Esophagus muscularis mucosa (tissue), 4 donors: Measurements from ENCODE around the gene ACP2.

ENCODE experiments used
- EP300 ChIP-seq: sonication (generic); formaldehyde crosslinking; IDR thresholded peaks from one replicate; pipeline ENCODE4 v1.6.1; 2017; ENCODE audit warnings: antibody characterized with exemption
- POLR2A ChIP-seq: fragments of 450-650 bp; IDR thresholded peaks from one replicate; pipeline ENCODE4 v1.6.1; 2017; ENCODE audit warnings: antibody characterized with exemption, moderate library complexity, mild to moderate bottlenecking, low read depth
- TF ChIP-seq, protein P1 (sequence below), 3 experiments: fragments of 200-600 bp in 2 of 3; fragments of 450-650 bp in 1 of 3; sonication (generic) in 2 of 3; IDR thresholded peaks; one replicate each; pipeline ENCODE4 v1.5.1; 2017 to 2019; ENCODE audit warnings: antibody characterized with exemption in 3 of 3, mild to moderate bottlenecking in 2 of 3, moderate library complexity in 1 of 3

GRCh38 chr11:47256374-47256773, 7.8 kb upstream of the ACP2 start:
- TF ChIP-seq, protein P1, sequence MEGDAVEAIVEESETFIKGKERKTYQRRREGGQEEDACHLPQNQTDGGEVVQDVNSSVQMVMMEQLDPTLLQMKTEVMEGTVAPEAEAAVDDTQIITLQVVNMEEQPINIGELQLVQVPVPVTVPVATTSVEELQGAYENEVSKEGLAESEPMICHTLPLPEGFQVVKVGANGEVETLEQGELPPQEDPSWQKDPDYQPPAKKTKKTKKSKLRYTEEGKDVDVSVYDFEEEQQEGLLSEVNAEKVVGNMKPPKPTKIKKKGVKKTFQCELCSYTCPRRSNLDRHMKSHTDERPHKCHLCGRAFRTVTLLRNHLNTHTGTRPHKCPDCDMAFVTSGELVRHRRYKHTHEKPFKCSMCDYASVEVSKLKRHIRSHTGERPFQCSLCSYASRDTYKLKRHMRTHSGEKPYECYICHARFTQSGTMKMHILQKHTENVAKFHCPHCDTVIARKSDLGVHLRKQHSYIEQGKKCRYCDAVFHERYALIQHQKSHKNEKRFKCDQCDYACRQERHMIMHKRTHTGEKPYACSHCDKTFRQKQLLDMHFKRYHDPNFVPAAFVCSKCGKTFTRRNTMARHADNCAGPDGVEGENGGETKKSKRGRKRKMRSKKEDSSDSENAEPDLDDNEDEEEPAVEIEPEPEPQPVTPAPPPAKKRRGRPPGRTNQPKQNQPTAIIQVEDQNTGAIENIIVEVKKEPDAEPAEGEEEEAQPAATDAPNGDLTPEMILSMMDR (IDR thresholded peaks at IDR 0.05) = no peak
- TF ChIP-seq EP300 (no peak), POLR2A (no peak)
